Renal cortex interstitium (tissue), 11 donors: ENCODE data around the gene PSME3. TPM values are rescaled to one million over a fixed set of nuclear protein-coding genes. Genes with fewer than 3 reads are reported as not detected.

ENCODE experiments used
- DNase-seq, 11 donors: peaks; one replicate each; pipeline ENCODE4 v3.0.0-alpha.2; 2013; ENCODE audit warnings: low read depth in 9 of 11, low spot score in 4 of 11; ENCODE audit errors: extremely low read depth in 1 of 11
- polyA plus RNA-seq, 3 donors: library from polyadenylated mRNA; unstranded; fragments of 120-200 nt; gene quantifications; one replicate each; pipeline ENCODE4 v1.2.1, GENCODE V29; 2013; ENCODE audit not compliant: insufficient read length in 3 of 3

PSME3 gene
- polyA plus RNA-seq, 3 donors, result 96.0 to 115 (median 110) TPM

GRCh38 chr17:42803074-42803883, 29.9 kb upstream of the PSME3 start:
- no peak for DNase-seq

- DNase-seq, result no peak
These were observed 28.3 kb upstream of the PSME3 start for GRCh38 chr17:42804918-42805367.

- no peak for DNase-seq
These were observed 26.9 kb upstream of the PSME3 start for GRCh38 chr17:42806249-42806648.

GRCh38 chr17:42809250-42809649, 23.9 kb upstream of the PSME3 start:
- DNase-seq, result no peak

- no peak for DNase-seq
These were observed 18.4 kb upstream of the PSME3 start for GRCh38 chr17:42814633-42815399.

- no peak for DNase-seq
These were observed 15.3 kb upstream of the PSME3 start for GRCh38 chr17:42817866-42818265.

GRCh38 chr17:42818379-42818778, 14.8 kb upstream of the PSME3 start:
- DNase-seq, result no peak

GRCh38 chr17:42819939-42820535, 13.2 kb upstream of the PSME3 start:
- DNase-seq, result no peak

- DNase-seq, result no peak
These were observed 12.0 kb upstream of the PSME3 start for GRCh38 chr17:42821176-42821575.

GRCh38 chr17:42827472-42827871, 5.7 kb upstream of the PSME3 start:
- no peak for DNase-seq

GRCh38 chr17:42830971-42831370, 2.2 kb upstream of the PSME3 start:
- DNase-seq, result no peak

- no peak for DNase-seq
These were observed 824 bp upstream of the PSME3 start for GRCh38 chr17:42832213-42832933.

- no peak for DNase-seq
These were observed 698 bp downstream of the PSME3 start for GRCh38 chr17:42833767-42834422.

GRCh38 chr17:42835732-42836131, 2.5 kb downstream of the PSME3 start:
- DNase-seq, result no peak

GRCh38 chr17:42841975-42842685, 8.9 kb downstream of the PSME3 start:
- DNase-seq, result no peak

GRCh38 chr17:42843358-42843934, 10.2 kb downstream of the PSME3 start:
- DNase-seq, result peak in 3 of 11 donors; percentile 43 to 57 (median 53)

- no peak for DNase-seq
These were observed 11.1 kb downstream of the PSME3 start, which contains the start of gene AOC2 for GRCh38 chr17:42844271-42844670. Gene AOC2 (plus strand): TSS chr17:42844580. CDS start chr17:42844627, 47 bp downstream.
